ENCODE results near the gene TCF4. TPM values are rescaled to one million over a fixed set of nuclear protein-coding genes. Genes with fewer than 3 reads are reported as not detected.

The TCF4 gene
- total and polyA plus RNA-seq, 4 donors: 4.3 to 15.3 (median 11.5) TPM

Small RNA genes within 50 kb of the gene (small RNA-seq; reads per million reads assigned to genes)
- not detected for gene MIR4529
